Left renal pelvis (tissue), 4 donors: ENCODE data around the gene SPIB. TPM values are rescaled to one million over a fixed set of nuclear protein-coding genes. Genes with fewer than 3 reads are reported as not detected.
A peak's percentile ranks its signal among the peaks of the same experiment; 100 is the strongest.
"Not testable (repeated sequence)": the region's sequence is repeated elsewhere in the genome, so short reads cannot be mapped to it uniquely, and the experiment has no call there.

Experiments
- DNase-seq, 4 donors: peaks; one replicate each; pipeline ENCODE4 v3.0.0-alpha.2; 2013; ENCODE audit warnings: low read depth in 4 of 4, low spot score in 3 of 4
- polyA plus RNA-seq, 4 donors: library from polyadenylated mRNA; unstranded; fragments of 120-200 nt; gene quantifications; one replicate each; pipeline ENCODE4 v1.2.1, GENCODE V29; 2013; ENCODE audit not compliant: insufficient read length in 4 of 4

The SPIB gene
- polyA plus RNA-seq, 4 donors = 0.53 to 1.1 (median 0.79) TPM

DNA sequence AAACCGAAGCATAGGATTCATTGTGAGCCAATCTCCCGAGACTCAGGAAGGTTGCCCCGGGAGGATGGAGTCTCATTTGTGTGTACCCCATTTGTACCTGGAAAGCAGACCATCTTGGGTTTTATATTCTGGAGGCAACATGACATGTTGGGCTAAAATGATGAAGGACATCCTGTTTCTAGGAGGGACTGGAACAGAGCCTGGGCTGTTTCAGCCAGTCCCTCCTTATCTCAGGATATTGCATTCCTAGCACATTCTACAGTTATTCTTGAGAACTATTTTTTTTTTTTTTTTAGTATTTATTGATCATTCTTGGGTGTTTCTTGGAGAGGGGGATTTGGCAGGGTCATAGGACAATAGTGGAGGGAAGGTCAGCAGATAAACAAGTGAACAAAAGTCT lies 28.4 kb upstream of the SPIB start:
- DNase-seq = not testable (repeated sequence)

DNA sequence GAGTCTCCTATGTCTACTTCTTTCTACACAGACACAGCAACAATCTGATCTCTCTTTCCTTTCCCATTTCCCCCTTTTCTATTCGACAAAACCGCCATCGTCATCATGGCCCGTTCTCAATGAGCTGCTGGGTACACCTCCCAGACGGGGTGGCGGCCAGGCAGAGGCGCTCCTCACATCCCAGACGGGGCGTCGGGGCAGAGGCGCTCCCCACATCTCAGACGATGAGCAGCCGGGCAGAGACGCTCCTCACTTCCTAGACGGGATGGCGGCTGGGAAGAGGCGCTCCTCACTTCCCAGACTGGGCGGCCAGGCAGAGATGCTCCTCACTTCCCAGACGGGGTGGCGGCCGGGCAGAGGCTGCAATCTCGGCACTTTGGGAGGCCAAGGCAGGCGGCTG lies 27.8 kb upstream of the SPIB start:
- not testable (repeated sequence) for DNase-seq

GRCh38 chr19:50392759-50393158 lies 26.0 kb upstream of the SPIB start:
- DNase-seq = no peak

DNA sequence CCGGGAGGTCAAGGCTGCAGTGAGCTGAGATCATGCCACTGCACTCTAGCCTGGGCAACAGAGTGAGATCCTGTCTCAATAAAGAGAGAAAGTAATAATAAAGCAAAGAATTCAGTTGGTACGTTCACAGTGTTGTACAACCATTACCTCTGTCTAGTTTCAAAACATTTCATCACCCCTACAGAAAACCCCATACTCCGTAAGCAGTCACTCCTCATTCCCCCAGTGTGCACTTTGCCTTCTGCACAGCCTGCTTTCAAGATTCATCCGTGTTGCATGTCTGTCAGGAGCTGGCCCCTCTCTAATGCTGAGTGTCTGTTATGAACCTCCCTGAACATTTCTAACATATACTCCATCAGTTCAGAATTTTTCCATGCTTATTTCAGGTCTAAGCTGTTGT lies 25.1 kb upstream of the SPIB start:
- DNase-seq = no peak

- DNase-seq = no peak
Measured at GRCh38 chr19:50394017-50394416, 24.7 kb upstream of the SPIB start.

GRCh38 chr19:50398675-50399367 lies 19.9 kb upstream of the SPIB start:
- no peak for DNase-seq

GRCh38 chr19:50399368-50399745 lies 19.4 kb upstream of the SPIB start:
- DNase-seq = no peak

GRCh38 chr19:50401605-50402450 lies 16.9 kb upstream of the SPIB start:
- no peak for DNase-seq

DNA sequence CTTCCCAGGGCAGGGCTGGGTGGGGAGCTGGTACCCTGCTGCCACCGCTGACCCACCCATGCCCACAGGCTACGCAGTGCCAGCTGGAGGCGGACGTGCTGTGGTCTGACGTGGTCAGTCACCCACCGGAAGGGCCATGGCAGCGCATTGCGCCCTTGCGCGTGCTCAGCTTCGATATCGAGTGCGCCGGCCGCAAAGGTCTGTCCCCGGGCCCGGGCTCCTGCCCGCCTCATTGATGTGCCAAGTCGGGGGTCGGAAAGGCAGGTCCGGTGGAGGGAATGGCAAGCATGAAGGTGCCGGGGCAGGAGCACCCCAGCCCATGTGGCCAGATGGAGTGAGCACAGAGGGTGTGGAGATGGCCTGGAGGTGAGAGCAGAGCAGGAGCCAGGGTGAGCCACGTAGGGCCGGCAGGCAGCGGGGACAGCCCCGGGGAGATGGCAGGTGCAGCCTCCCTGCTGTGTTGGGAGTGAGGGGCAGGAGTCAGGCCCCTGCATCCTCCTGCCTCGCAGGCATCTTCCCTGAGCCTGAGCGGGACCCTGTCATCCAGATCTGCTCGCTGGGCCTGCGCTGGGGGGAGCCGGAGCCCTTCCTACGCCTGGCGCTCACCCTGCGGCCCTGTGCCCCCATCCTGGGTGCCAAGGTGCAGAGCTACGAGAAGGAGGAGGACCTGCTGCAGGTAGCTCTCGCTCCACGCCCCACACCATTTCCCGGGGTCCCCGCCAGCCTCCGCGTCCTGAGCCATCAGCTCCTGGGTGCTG lies 16.0 kb upstream of the SPIB start:
- no peak for DNase-seq

DNA sequence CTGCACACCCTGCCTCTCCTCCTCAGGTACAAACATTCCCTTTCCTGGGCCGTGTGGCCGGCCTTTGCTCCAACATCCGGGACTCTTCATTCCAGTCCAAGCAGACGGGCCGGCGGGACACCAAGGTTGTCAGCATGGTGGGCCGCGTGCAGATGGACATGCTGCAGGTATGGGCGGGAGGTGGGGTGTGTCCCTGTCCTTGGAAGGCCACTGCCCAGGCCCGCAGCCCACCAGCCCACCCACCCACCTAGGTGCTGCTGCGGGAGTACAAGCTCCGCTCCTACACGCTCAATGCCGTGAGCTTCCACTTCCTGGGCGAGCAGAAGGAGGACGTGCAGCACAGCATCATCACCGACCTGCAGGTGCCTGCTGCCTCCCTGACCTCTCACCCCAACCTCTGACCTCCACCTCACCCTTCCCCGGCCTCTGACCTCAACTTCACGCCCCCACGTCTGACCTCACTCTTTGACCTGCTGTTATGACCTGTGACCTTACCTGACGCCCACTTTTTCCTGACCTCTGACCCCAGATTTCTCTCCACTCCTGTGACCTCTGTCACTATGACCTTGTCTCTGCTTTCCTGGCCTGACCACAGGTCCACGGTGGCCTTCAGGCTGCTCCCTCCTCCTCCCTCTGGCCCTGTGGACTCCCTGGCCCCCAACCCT lies 12.4 kb upstream of the SPIB start:
- DNase-seq = no peak

DNA sequence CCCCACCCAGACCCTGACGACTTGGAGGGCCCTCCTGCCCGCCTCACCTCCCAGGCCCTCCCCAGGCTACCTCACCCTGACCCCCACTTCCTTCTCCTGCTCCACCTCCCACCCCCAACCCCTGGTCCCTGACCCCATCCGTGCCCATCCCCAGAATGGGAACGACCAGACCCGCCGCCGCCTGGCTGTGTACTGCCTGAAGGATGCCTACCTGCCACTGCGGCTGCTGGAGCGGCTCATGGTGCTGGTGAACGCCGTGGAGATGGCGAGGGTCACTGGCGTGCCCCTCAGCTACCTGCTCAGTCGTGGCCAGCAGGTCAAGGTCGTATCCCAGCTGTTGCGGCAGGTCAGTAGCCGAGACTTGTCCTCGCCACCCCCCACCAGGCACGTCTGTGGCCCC lies 11.9 kb upstream of the SPIB start:
- DNase-seq = no peak

GRCh38 chr19:50409347-50409746 lies 9.4 kb upstream of the SPIB start:
- DNase-seq = no peak

- no peak for DNase-seq
Measured at GRCh38 chr19:50410109-50410508, 8.6 kb upstream of the SPIB start.

GRCh38 chr19:50412419-50412818 lies 6.3 kb upstream of the SPIB start:
- DNase-seq = no peak

DNA sequence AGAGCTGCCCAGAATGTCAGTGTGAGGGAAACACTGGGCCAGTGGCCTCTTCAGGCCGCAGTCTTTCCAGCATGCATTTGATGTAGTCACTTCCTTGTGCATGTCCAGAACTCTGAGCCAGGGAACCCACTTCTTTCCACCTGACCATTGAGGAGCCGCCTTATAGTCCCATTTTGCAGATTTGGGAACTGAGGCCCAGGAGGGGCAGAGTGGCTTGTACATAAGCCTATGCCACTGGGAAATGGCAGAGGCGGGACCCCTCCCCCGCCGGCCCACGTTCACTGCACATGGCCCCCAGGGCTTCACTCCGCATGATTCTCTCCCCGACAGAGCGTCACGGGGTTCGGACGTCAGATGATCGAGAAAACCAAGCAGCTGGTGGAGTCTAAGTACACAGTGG lies 5.6 kb upstream of the SPIB start:
- no peak for DNase-seq

DNA sequence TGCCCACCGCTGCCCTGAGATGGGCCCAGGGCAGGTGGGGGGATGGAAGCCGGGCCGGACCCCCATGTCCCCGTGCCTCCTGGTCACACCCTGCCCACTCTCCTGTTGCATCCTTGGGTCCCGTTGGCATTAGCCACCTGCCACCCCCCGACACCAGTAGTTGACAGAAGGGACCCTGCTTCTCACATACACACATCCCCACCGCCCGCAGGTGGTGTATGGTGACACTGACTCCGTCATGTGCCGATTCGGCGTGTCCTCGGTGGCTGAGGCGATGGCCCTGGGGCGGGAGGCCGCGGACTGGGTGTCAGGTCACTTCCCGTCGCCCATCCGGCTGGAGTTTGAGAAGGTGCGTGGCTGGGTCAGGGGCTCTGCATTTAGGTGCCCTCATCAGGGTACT lies 5.2 kb upstream of the SPIB start:
- no peak for DNase-seq

DNA sequence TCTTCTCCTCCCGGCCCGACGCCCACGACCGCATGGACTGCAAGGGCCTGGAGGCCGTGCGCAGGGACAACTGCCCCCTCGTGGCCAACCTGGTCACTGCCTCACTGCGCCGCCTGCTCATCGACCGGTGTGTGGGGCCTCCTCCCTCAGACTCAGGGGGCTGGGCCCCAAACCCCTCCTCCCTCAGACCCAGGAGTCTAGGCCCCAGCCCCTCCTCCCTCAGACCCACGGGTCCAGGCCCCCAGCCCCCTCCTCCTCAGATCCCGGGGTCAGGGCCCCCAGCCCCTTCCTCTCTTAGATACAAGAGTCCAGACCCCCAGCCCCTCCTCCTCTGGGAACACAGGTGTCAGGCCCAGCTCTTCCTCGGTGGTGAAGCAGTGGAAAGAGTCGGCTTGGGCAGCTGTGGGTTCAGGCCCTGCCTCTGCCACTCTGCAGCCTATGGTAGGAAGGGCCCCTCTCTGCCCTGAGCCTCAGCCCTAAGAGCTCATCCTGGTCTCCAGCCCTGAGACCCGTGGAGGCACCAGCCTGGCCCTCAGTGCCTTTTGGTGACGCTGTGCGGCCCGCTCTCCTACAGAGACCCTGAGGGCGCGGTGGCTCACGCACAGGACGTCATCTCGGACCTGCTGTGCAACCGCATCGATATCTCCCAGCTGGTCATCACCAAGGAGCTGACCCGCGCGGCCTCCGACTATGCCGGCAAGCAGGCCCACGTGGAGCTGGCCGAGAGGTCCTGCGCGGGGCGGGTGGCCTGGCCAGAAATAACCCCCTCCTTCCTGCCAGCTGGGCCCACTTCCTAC lies 3.7 kb upstream of the SPIB start:
- peak in 1 of 4 donors; percentile 27 for DNase-seq

- DNase-seq = no peak
Measured at GRCh38 chr19:50415661-50416033, 3.1 kb upstream of the SPIB start.

GRCh38 chr19:50416034-50416977 lies 2.4 kb upstream of the SPIB start:
- no peak for DNase-seq
